Dermis blood vessel endothelial cell (primary cell): Measurements from ENCODE around the gene IL1RN. TPM values are rescaled to one million over a fixed set of nuclear protein-coding genes. Genes with fewer than 3 reads are reported as not detected.

Experiments
- DNase-seq: peaks from one replicate; pipeline ENCODE4 v3.0.0; 2010
- total RNA-seq: library from RNA; depleted of rRNA; stranded (reverse); fragments of >200 nt; gene quantifications from 2 replicates; pipeline ENCODE4 v1.2.3, GENCODE V29; 2014

The IL1RN gene
- total RNA-seq, 1 donor from 2014 or later = under 0.01 TPM

GRCh38 chr2:113175042-113175628, 47.7 kb downstream of the IL1RN start:
- DNase-seq = no peak

DNA sequence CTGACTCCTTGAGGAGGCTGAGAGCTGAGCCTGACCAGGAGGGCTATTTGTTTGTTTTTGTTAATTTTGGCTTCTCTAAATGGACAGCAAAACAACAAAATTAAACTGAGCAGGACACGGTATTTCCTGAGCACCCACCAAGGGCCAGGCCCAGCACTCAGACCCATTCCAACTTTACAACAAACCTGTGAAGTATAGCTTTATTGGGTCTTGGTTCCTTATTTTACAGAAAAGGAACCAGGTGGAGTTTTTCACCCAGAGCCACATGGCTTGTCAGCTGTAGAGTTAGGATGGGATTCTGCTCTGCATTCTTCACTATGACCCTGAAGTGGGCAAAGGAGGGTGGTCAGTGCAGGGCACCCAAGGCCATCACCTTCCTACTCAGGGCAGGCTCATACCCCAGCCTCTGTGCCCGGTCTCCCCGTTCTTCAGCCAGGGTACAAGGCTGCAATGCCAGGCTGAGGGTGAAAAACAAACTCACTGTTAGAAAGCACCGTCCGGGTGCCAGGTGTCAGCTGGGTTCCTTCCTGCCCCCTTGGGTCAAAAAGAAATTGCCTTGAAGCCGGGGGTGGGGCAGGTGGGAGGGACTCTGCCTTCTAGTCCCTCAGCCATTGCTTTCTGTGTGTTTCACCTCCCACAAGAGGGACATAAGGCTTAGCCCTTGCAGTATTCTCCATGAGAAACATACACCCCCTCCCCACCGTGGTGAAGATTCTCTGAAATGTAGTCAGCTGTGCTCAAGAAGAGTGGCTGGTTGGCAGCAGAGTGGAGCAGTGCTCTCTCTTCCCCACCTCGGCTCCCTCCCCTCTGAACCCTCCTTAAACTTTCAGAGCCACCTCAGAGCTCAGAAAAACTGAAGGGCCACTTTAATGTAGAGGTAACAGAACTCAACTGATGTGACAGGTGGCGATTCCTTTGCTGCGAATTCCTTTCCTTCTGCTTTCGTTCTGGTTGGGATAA, 48.6 kb downstream of the IL1RN start:
- DNase-seq = no peak

DNA sequence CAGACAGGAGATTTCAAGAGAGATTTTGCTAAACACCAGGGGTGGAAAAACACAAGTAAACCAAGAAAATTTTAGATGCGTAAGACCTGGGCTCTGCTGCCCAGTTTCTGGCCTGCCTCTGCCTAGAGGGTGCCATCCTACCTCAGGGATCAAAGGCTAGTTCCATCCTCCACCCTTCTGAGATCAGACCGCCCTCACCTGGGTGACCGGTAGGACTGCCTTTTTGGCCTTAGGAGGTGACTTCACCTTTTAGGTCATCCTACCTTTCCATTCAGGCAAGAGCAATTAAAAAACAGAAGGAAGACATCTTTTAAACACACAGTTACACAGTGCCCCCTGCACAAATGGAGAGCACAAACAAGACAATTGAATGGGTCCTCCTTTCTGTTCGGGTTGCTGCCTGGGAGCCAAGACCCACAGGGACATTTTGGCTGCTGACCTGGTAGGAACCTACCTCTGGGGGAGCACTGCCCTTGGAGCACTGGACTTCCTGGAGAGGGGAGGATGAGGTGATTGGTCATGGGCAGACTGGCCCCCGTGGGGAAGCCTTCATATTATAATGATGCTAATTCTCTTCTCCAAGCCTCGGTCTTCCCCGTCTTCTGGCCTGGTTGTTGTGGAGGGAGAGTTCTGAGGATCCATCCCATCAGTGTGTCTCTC, 49.4 kb downstream of the IL1RN start:
- no peak for DNase-seq

DNA sequence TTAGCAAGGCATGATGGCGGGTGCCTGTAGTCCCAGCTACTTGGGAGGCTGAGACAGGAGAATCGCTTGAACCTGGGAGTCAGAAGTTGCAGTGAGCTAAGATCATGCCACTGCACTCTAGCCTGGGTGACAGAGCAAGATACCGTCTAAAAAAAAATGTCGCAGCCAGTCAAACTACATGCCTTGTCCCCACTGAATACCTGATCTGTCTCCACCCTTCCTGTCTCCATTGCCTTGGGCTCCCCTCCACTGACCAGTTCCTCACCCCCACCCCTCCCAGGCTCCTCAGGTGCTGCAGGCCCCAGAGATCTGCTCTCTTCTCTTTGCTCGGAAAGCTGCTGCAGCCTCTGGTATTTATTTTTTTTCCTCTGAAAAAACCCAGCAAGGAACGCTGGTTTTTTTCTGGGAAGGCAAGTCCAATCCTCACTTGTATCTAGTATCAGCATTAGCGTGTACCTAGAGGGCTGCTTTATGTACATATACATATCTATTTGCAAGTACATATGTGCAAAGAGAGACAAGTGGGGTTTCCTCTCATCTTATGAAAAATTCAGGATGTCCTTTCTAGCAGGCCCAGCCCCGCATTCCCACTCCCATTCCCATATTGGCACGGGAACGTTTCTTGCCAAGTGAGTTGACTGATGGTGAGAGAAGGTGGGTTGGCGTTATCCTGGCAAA, 50.8 kb downstream of the IL1RN start:
- DNase-seq = no peak

GRCh38 chr2:113178891-113179290, 51.5 kb downstream of the IL1RN start:
- no peak for DNase-seq

- no peak for DNase-seq
Measured at GRCh38 chr2:113179446-113180045, 52.1 kb downstream of the IL1RN start.

GRCh38 chr2:113180131-113180946, 52.9 kb downstream of the IL1RN start:
- no peak for DNase-seq

DNA sequence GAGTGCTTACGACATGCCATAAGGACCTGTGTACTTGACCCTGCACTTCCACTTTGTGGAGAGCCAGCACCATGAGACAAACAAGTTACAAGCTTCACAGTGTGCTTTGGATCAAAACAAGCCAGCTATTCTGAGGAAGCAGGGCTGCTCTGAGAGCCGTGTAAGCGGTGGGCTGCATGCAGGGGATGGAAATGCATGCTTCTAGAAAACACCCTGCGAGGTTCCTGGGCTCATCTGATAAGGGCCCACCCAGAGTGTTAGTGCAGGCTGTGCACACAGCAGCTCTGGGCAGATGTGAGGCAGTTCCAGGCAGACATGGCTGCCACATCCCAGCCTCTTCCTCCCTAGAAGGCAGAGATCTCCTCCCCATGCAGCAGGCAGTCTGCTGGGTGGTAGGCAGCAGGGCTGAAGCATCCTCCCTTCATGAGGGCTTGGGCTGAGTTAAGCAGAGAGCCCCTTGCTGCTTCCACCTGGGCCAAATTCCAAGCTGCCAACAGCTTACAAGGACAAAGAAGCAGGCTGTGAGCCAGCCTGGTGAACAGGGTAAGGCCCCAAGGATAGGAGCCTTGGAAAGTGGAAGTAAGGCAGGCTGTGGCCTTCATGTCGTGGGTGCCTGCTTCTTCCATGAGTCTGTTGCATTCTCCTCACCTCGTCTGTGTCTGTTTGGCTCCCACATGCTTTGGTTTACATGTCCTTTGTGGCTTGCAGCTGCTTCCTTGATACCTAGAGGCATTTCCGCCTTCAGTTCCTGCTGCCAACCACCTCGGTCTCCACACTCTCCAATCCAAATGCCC, 54.1 kb downstream of the IL1RN start:
- DNase-seq = peak; percentile 57

DNA sequence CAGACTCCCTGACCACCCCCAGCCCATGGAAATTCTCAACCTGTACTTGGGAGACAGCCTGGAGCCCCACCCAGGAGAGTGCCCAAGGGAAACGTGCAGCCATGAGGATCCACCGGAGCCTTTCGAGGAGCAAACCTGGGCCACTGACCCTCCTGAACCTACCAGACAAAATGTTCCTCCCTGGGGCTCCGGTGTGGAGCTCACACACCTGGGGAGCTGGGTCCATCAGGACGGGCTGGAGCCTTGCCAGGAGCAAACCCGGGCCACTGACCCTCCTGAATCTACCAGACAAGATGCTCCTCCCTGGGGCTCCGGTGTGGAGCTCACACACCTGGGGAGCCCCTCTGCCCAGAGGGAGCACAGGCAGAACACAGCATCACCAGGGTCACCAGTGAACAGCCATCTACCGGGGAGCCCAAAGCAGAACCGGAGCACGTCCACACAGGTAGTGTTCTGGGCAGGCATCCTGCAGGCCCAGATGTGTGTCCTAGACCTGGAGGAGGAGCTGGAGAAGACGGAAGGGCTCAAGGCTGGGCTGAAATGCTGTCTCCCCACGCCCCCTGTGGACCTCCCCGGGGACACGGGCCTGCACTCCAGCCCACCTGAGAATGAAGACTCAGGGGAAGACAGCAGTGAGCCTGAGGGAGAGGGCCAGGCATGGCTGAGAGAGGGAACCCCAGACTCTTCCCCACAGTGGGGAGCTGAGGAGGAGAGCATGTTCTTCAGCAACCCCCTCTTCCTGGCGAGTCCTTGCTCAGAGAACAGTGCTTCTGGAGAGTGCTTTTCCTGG, 55.3 kb downstream of the IL1RN start:
- DNase-seq = no peak

GRCh38 chr2:113183264-113183663, 55.9 kb downstream of the IL1RN start:
- no peak for DNase-seq

Other genes with a start within 250 kb of the IL1RN start
- not detected in 2 replicates for gene IL37, start 216.4 kb upstream of the IL1RN start, total RNA-seq
- not detected in 2 replicates for gene IL36G, start 149.6 kb upstream of the IL1RN start, total RNA-seq
- not detected in 2 replicates for gene IL36A, start 122.1 kb upstream of the IL1RN start, total RNA-seq
- not detected in 2 replicates for gene IL36B, start 74.7 kb upstream of the IL1RN start, total RNA-seq
- not detected in 2 replicates for gene IL36RN, start 68.4 kb upstream of the IL1RN start, total RNA-seq
- gene IL1F10, start 59.6 kb upstream of the IL1RN start, total RNA-seq = not detected in 2 replicates
- 0.34 and 0.79 TPM in 2 replicates for gene PSD4, start 46.4 kb downstream of the IL1RN start, total RNA-seq
- 0.65 and 0.68 TPM in 2 replicates for gene PAX8, start 151.3 kb downstream of the IL1RN start, total RNA-seq